Natural killer cell (primary cell): Measurements from ENCODE around the gene CGNL1. TPM values are rescaled to one million over a fixed set of nuclear protein-coding genes. Genes with fewer than 3 reads are reported as not detected.
A peak's percentile ranks its signal among the peaks of the same experiment; 100 is the strongest.

Experiments
- ATAC-seq, 3 donors: fragments of 150-1000 bp in 2 of 3; fragments of 200-7000 bp in 1 of 3; cut with Tn5 transposase; 1 replicate in 1 of 3; 2 replicates in 2 of 3; pipeline ENCODE4 v1.10.0; 2021; ENCODE audit warnings: mild to moderate bottlenecking in 2 of 3, moderate library complexity in 2 of 3
- DNase-seq, 2 donors: peaks; one replicate each; pipeline versions ENCODE4 v3.0.0 to v3.0.0-alpha.2; 2013 to 2021; ENCODE audit warnings: mixed read lengths in 1 of 2
- H3K27ac ChIP-seq: one replicate; pipeline ENCODE4 v1.5.1; 2013; ENCODE audit warnings: mild to moderate bottlenecking, low read length
- H3K27me3 ChIP-seq: one replicate; pipeline ENCODE4 v1.6.1; 2013; ENCODE audit warnings: low read length; ENCODE audit not compliant: control insufficient read depth, insufficient read depth
- H3K36me3 ChIP-seq: one replicate; pipeline ENCODE4 v1.6.1; 2013; ENCODE audit warnings: low read length; ENCODE audit not compliant: control insufficient read depth, insufficient read depth
- H3K4me1 ChIP-seq: one replicate; pipeline ENCODE4 v1.6.1; 2013; ENCODE audit warnings: low read length; ENCODE audit not compliant: control insufficient read depth, insufficient read depth
- H3K4me3 ChIP-seq: one replicate; pipeline ENCODE4 v1.5.1; 2013; ENCODE audit warnings: low read length
- H3K9me3 ChIP-seq: one replicate; pipeline ENCODE4 v1.6.1; 2013; ENCODE audit warnings: low read length; ENCODE audit not compliant: control insufficient read depth, insufficient read depth
- H3K27ac Mint-ChIP-seq, 2 donors: one replicate each; pipeline ENCODE4 v1.8.0; 2022; ENCODE audit warnings: mild to moderate bottlenecking in 2 of 2, mixed read lengths in 2 of 2, moderate library complexity in 1 of 2
- H3K27me3 Mint-ChIP-seq, 2 donors: one replicate each; pipeline ENCODE4 v1.8.0; 2022; ENCODE audit warnings: low read depth in 2 of 2, mixed read lengths in 2 of 2
- H3K36me3 Mint-ChIP-seq: one replicate; pipeline ENCODE4 v1.8.0; 2022; ENCODE audit warnings: mixed read lengths
- H3K4me1 Mint-ChIP-seq, 2 donors: one replicate each; pipeline ENCODE4 v1.8.0; 2022; ENCODE audit warnings: mixed read lengths in 2 of 2
- H3K4me3 Mint-ChIP-seq: one replicate; pipeline ENCODE4 v1.8.0; 2022; ENCODE audit warnings: mild to moderate bottlenecking, moderate library complexity, mixed read lengths
- H3K9me3 Mint-ChIP-seq, 2 donors: one replicate each; pipeline ENCODE4 v1.8.0; 2022; ENCODE audit warnings: mixed read lengths in 2 of 2
- CTCF ChIP-seq: fragments of 200-600 bp; IDR thresholded peaks from one replicate; pipeline ENCODE4 v1.8.0; 2022; ENCODE audit warnings: antibody characterized with exemption
- WGBS: methylation state at CpG from one replicate; pipeline ENCODE4 v1.1.7; 2013; ENCODE audit warnings: missing lambda C conversion rate; ENCODE audit not compliant: insufficient coverage; 5-methylcytosine and 5-hydroxymethylcytosine counted together
- intact Hi-C: fragments of 100-400 bp; cut with micrococcal nuclease; formaldehyde crosslinking; loops from one replicate; pipeline ENCODE4 v1.14.2; 2022
- total RNA-seq, 4 donors: library from RNA; stranded (reverse); fragments of 120-200 nt in 1 of 4; gene quantifications; one replicate each; pipeline versions ENCODE4 v1.2.3 to v1.2.4, GENCODE V29; 2013 to 2022

CGNL1 gene
- total RNA-seq, 3 donors from 2014 or later (not counting 1 experiment from before 2014, with no cell fraction given), result not detected

DNA sequence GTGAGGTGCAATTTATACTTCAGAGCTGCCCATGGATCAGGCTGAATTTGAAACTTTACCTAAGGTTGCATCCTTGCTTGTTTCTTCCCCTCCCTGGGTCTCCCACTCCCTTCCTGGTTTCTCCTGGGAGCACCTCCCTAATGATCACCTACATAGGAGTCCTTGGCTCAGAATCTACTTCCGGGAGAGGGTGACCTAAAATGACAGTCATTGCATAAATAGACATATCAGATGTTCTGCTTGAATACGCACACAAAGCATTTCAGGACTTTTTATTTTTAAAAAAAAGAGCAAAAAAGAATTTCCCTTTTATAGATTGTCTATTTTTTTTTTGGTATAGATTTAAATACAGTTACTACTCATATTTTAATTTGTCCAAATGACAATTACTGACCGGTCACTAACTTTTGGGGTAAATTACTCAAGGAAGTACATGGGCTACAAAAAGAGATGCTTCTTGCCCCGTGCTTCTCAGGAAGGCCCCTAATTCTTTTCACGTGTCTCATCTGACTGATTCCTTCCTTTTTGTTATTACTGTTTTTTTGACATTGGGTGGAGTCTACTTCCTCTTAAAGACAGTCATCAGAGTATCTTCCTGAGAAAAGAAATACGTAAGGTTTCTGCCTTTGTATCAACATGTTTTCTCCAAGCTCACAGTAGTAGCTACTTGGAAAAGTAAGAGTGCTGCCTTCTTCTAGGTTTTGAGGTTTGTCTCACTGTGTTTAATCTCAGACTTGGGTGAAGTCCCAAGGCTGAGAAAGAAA is 210.5 kb downstream of the CGNL1 start:
- Mint-ChIP-seq H3K9me3 (peaks cover 7 to 8% of the 10 kb centered on the region in 2 donors), H3K27ac (no peak overlapping the region), H3K4me1 (peaks cover 0 to 4% of the 10 kb centered on the region in 2 donors), H3K4me3 (no peak overlapping the region), H3K36me3 (peaks cover 16% of the 10 kb centered on the region), H3K27me3 (peaks cover 49 to 53% of the 10 kb centered on the region in 2 donors)
- Histone ChIP-seq H3K9me3 (peaks cover 6% of the 10 kb centered on the region), H3K27me3 (no peaks in the 10 kb centered on the region), H3K36me3 (no peaks in the 10 kb centered on the region), H3K4me3 (no peak overlapping the region), H3K27ac (peak overlapping the region; percentile 77), H3K4me1 (peaks cover 11% of the 10 kb centered on the region)
- WGBS, result 51% methylated on average over 4 of the region's 6 CpGs
- DNase-seq (peak in 1 of 2 donors; percentile 42), ATAC-seq (no peak)
- TF ChIP-seq CTCF, result no peak
- intact Hi-C loops, result no loop called here

- peaks cover 0 to 4% of the 10 kb centered on the region in 2 donors for H3K4me1 Mint-ChIP-seq
These were observed 213.0 kb downstream of the CGNL1 start for GRCh38 chr15:57589281-57589680.

GRCh38 chr15:57589754-57590153 is 213.4 kb downstream of the CGNL1 start:
- intact Hi-C loops, result no loop called here
- H3K27ac ChIP-seq, result no peak overlapping the region
- no peaks in the 10 kb centered on the region for H3K27me3 ChIP-seq
- H3K4me1 Mint-ChIP-seq, result peaks cover 0 to 4% of the 10 kb centered on the region in 2 donors
- H3K9me3 ChIP-seq, result no peaks in the 10 kb centered on the region
- no peak overlapping the region for H3K27ac Mint-ChIP-seq
- H3K36me3 Mint-ChIP-seq, result no peaks in the 10 kb centered on the region
- no peak for TF ChIP-seq CTCF
- H3K36me3 ChIP-seq, result no peaks in the 10 kb centered on the region
- peaks cover 11% of the 10 kb centered on the region for H3K4me1 ChIP-seq
- no peaks in the 10 kb centered on the region for H3K9me3 Mint-ChIP-seq
- DNase-seq (no peak), ATAC-seq (no peak)
- no peak overlapping the region for H3K4me3 ChIP-seq
- H3K4me3 Mint-ChIP-seq, result no peak overlapping the region
- WGBS, result 72% methylated on average over 2 of the region's 2 CpGs
- peaks cover 49% of the 10 kb centered on the region in 2 donors for H3K27me3 Mint-ChIP-seq

More at GRCh38 chr15:57589281-57589680, 213.0 kb downstream of the CGNL1 start:
- no peak overlapping the region for H3K27ac ChIP-seq
- no peak overlapping the region for H3K27ac Mint-ChIP-seq
- peaks cover 46 to 49% of the 10 kb centered on the region in 2 donors for H3K27me3 Mint-ChIP-seq
- no peak overlapping the region for H3K4me3 ChIP-seq
- no peak for ATAC-seq
- H3K4me3 Mint-ChIP-seq, result no peak overlapping the region
- no peak for TF ChIP-seq CTCF
- no peaks in the 10 kb centered on the region for H3K27me3 ChIP-seq
- DNase-seq, result no peak
- no CpG with 5 or more reads among the region's 1 CpG for whole genome bisulfite sequencing
- H3K36me3 Mint-ChIP-seq, result no peaks in the 10 kb centered on the region
- intact Hi-C loops, result no loop called here
- no peaks in the 10 kb centered on the region for H3K9me3 Mint-ChIP-seq
- no peaks in the 10 kb centered on the region for H3K36me3 ChIP-seq
- peaks cover 11% of the 10 kb centered on the region for H3K4me1 ChIP-seq
- no peaks in the 10 kb centered on the region for H3K9me3 ChIP-seq
